Activated naive CD4-positive, alpha-beta T cell (primary cell): ENCODE measurements around the gene SOX15.
A peak's percentile ranks its signal among the peaks of the same experiment; 100 is the strongest.

ENCODE experiments used
- DNase-seq, 4 experiments: peaks; one replicate each; lab custom pipeline; 2025; lab: John Stamatoyannopoulos, UW

SOX15 gene

GRCh38 chr17:7577327-7578199 lies 12.3 kb downstream of the SOX15 start:
- no peak for DNase-seq

GRCh38 chr17:7576432-7576937 lies 13.4 kb downstream of the SOX15 start:
- DNase-seq = no peak

- DNase-seq = no peak
Measured at GRCh38 chr17:7575959-7576358, 13.9 kb downstream of the SOX15 start.

GRCh38 chr17:7575481-7575883 lies 14.4 kb downstream of the SOX15 start:
- DNase-seq = no peak

GRCh38 chr17:7574176-7574953 lies 15.5 kb downstream of the SOX15 start:
- DNase-seq = no peak

- peak; percentile 72 to 90 (median 82) for DNase-seq
Measured at GRCh38 chr17:7573324-7574080, 16.4 kb downstream of the SOX15 start.

GRCh38 chr17:7572588-7573323 lies 17.1 kb downstream of the SOX15 start:
- DNase-seq = peak; percentile 99 to 100 (median 99)

- no peak for DNase-seq
Measured at GRCh38 chr17:7572338-7572587, 17.6 kb downstream of the SOX15 start.

- DNase-seq = no peak
Measured at GRCh38 chr17:7570351-7570750, 19.5 kb downstream of the SOX15 start.

- no peak for DNase-seq
Measured at GRCh38 chr17:7569571-7569970, 20.3 kb downstream of the SOX15 start.

GRCh38 chr17:7563115-7563869 lies 26.6 kb downstream of the SOX15 start:
- DNase-seq = no peak

- DNase-seq = no peak
Measured at GRCh38 chr17:7562208-7562605, 27.7 kb downstream of the SOX15 start.

GRCh38 chr17:7561589-7562207 lies 28.2 kb downstream of the SOX15 start, which contains the start of gene SENP3:
SENP3 (plus strand) TSS chr17:7561919; CDS start chr17:7563077, 1,158 bp downstream.
- DNase-seq = peak; percentile 70 to 85 (median 76)

GRCh38 chr17:7561028-7561575 lies 28.8 kb downstream of the SOX15 start:
- DNase-seq = peak; percentile 58 to 73 (median 66)

- peak in 2 of 4 experiments; percentile 29 to 42 for DNase-seq
Measured at GRCh38 chr17:7560172-7561027, 29.5 kb downstream of the SOX15 start.

- no peak for DNase-seq
Measured at GRCh38 chr17:7559320-7560171, 30.3 kb downstream of the SOX15 start.

- no peak for DNase-seq
Measured at GRCh38 chr17:7558544-7559319, 31.2 kb downstream of the SOX15 start, which contains the start of gene TNFSF13. TNFSF13 (plus strand) TSS chr17:7558750; CDS start chr17:7559040, 290 bp downstream.
